HepG2 (cell line): ENCODE data around the gene H2AZ1. TPM values are rescaled to one million over a fixed set of nuclear protein-coding genes. Genes with fewer than 3 reads are reported as not detected.

Experiments used
- ADNP ChIP-seq: sonication (generic); formaldehyde crosslinking; IDR thresholded peaks from 2 replicates; pipeline ENCODE4 v1.4.0; 2020; ENCODE audit warnings: missing genetic modification reagents
- AKAP8 ChIP-seq: sonication (generic); formaldehyde crosslinking; IDR thresholded peaks from 2 replicates; pipeline ENCODE4 v1.5.1; 2020; ENCODE audit warnings: mild to moderate bottlenecking, missing genetic modification reagents
- HMGA1 ChIP-seq: sonication (generic); formaldehyde crosslinking; conservative IDR thresholded peaks from 2 replicates; pipeline ENCODE4 v1.4.0; 2020; ENCODE audit warnings: missing genetic modification reagents
- HOXA7 ChIP-seq: sonication (generic); formaldehyde crosslinking; IDR thresholded peaks from 2 replicates; pipeline ENCODE4 v1.8.1; 2022; ENCODE audit warnings: mild to moderate bottlenecking, missing genetic modification reagents, moderate library complexity
- ISX ChIP-seq: sonication (generic); formaldehyde crosslinking; conservative IDR thresholded peaks from 2 replicates; pipeline ENCODE4 v1.5.0; 2020; ENCODE audit warnings: missing genetic modification reagents
- NR2C2 ChIP-seq: sonication (generic); formaldehyde crosslinking; IDR thresholded peaks from 2 replicates; pipeline ENCODE4 v1.4.0; 2020; ENCODE audit warnings: missing genetic modification reagents, mild to moderate bottlenecking, moderate library complexity, borderline replicate concordance
- NR3C1 ChIP-seq: sonication (generic); formaldehyde crosslinking; IDR thresholded peaks from 2 replicates; pipeline ENCODE4 v1.4.0; 2020; ENCODE audit warnings: missing genetic modification reagents
- PHF20 ChIP-seq: sonication (generic); formaldehyde crosslinking; IDR thresholded peaks from 2 replicates; pipeline ENCODE4 v1.5.0; 2020; ENCODE audit warnings: mild to moderate bottlenecking, missing genetic modification reagents
- POGZ ChIP-seq: sonication (generic); formaldehyde crosslinking; IDR thresholded peaks from 2 replicates; pipeline ENCODE4 v1.4.0; 2020; ENCODE audit warnings: mild to moderate bottlenecking, missing genetic modification reagents
- RBM22 ChIP-seq: fragments of 200-400 bp; formaldehyde crosslinking; optimal IDR thresholded peaks from 2 replicates; pipeline ENCODE3; 2017; ENCODE audit warnings: mild to moderate bottlenecking, low read length, moderate library complexity
- SAP130 ChIP-seq: IDR thresholded peaks from 2 replicates; pipeline ENCODE4 v1.6.1; 2016; ENCODE audit warnings: low read depth
- SETDB1 ChIP-seq: sonication (generic); formaldehyde crosslinking; IDR thresholded peaks from 2 replicates; pipeline ENCODE4 v1.5.1; 2020; ENCODE audit warnings: missing genetic modification reagents, mild to moderate bottlenecking, borderline replicate concordance
- ZFP36 ChIP-seq: fragments of 150-350 bp; IDR thresholded peaks from 2 replicates; pipeline ENCODE4 v1.6.1; 2018; ENCODE audit warnings: borderline replicate concordance, low read length, low read depth; ENCODE audit not compliant: partially characterized antibody
- ZNF160 ChIP-seq: sonication (generic); formaldehyde crosslinking; IDR thresholded peaks from 2 replicates; pipeline ENCODE4 v1.8.0; 2022; ENCODE audit warnings: mild to moderate bottlenecking, inconsistent platforms, missing genetic modification reagents
- ZNF747 ChIP-seq: sonication (generic); formaldehyde crosslinking; IDR thresholded peaks from 2 replicates; pipeline ENCODE4 v1.8.1; 2023; ENCODE audit warnings: missing genetic modification reagents, mild to moderate bottlenecking, borderline replicate concordance
- polyA plus RNA-seq, 8 experiments: library from polyadenylated mRNA; depleted of rRNA in 3 of 8; stranded (reverse) in 7 of 8; unstranded in 1 of 8; fragments of >200 nt; fragmentation: Illumina TruSeq in 4 of 8; extraction: Trizol in 4 of 8; gene quantifications; 2 replicates each; pipeline versions ENCODE4 v1.2.1 to v1.2.3, GENCODE V29; 2011 to 2016; ENCODE audit warnings: low read depth in 4 of 8, missing spikeins in 1 of 8, mixed read lengths in 1 of 8; ENCODE audit not compliant: insufficient read depth in 1 of 8
- total RNA-seq, 5 experiments: library from RNA; depleted of rRNA; stranded (reverse); fragments of >200 nt; fragmentation: Illumina TruSeq; extraction: Trizol; gene quantifications; 2 replicates each; pipeline ENCODE4 v1.2.3, GENCODE V29; 2016; ENCODE audit warnings: low read depth in 1 of 5
- TF ChIP-seq, protein P1 (sequence below): sonication (generic); formaldehyde crosslinking; IDR thresholded peaks from 2 replicates; pipeline ENCODE4 v1.5.1; 2020; ENCODE audit warnings: mild to moderate bottlenecking, missing genetic modification reagents, borderline replicate concordance
- TF ChIP-seq, protein P2 (sequence below): sonication (generic); formaldehyde crosslinking; IDR thresholded peaks from 2 replicates; pipeline ENCODE4 v1.9.0; 2021; ENCODE audit warnings: missing genetic modification reagents, borderline replicate concordance
- TF ChIP-seq, protein P3 (sequence below): sonication (generic); formaldehyde crosslinking; conservative IDR thresholded peaks from 2 replicates; pipeline ENCODE4 v1.4.0; 2020; ENCODE audit warnings: missing genetic modification reagents

H2AZ1 gene
- total and polyA plus RNA-seq, 2 of the 13 experiments (the other 11 are each of a cell fraction or from before 2014, with no cell fraction given) = 301 to 574 TPM

DNA sequence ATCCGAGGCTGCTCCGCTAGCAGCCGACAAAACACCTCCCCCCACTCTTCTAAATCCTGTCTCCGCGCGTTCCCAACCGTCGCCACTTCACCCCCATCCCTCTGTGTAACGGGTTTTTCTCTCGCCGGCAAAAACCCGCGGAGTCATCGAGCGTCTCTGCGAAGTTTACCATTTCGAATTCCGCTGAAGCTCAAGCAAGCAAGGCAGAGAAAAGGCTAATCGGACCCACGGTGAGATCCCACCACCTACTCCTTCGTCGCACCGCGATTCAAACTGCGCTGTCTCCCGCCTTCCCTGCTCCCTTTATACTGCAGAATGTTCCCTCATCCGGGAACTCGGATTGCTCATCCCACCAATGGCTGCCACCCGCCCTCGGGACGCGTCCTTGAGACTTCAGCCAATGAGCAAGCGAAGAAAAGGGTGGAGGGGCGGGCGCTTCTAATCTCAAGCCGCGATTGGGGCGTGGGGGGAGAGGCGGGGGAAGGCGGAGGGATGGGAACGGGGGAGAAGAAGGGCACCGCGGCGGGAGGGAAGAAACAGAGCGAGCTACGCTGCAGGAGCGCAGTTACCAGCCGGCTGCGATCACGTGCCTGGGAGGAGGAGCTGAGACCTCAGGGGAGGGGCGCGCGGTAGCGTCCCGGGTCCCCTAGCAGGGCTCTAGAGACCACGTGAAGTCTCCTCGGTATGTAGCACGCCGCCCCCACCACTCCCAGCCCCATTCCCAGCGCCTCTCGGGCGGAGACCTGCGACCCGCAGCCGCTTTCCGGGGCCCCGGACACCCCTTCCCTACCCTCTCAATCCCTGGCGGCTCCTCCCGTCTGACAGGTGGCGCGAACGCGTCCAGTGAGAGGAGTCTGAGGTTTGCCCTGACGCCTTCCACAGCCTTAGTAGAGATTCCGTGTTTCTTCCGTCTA is at the start of gene H2AZ1 (continued):
- TF ChIP-seq, protein P1, sequence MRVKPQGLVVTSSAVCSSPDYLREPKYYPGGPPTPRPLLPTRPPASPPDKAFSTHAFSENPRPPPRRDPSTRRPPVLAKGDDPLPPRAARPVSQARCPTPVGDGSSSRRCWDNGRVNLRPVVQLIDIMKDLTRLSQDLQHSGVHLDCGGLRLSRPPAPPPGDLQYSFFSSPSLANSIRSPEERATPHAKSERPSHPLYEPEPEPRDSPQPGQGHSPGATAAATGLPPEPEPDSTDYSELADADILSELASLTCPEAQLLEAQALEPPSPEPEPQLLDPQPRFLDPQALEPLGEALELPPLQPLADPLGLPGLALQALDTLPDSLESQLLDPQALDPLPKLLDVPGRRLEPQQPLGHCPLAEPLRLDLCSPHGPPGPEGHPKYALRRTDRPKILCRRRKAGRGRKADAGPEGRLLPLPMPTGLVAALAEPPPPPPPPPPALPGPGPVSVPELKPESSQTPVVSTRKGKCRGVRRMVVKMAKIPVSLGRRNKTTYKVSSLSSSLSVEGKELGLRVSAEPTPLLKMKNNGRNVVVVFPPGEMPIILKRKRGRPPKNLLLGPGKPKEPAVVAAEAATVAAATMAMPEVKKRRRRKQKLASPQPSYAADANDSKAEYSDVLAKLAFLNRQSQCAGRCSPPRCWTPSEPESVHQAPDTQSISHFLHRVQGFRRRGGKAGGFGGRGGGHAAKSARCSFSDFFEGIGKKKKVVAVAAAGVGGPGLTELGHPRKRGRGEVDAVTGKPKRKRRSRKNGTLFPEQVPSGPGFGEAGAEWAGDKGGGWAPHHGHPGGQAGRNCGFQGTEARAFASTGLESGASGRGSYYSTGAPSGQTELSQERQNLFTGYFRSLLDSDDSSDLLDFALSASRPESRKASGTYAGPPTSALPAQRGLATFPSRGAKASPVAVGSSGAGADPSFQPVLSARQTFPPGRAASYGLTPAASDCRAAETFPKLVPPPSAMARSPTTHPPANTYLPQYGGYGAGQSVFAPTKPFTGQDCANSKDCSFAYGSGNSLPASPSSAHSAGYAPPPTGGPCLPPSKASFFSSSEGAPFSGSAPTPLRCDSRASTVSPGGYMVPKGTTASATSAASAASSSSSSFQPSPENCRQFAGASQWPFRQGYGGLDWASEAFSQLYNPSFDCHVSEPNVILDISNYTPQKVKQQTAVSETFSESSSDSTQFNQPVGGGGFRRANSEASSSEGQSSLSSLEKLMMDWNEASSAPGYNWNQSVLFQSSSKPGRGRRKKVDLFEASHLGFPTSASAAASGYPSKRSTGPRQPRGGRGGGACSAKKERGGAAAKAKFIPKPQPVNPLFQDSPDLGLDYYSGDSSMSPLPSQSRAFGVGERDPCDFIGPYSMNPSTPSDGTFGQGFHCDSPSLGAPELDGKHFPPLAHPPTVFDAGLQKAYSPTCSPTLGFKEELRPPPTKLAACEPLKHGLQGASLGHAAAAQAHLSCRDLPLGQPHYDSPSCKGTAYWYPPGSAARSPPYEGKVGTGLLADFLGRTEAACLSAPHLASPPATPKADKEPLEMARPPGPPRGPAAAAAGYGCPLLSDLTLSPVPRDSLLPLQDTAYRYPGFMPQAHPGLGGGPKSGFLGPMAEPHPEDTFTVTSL (CRISPR knock-in tag) = no peak
- TF ChIP-seq HMGA1 (CRISPR knock-in tag) = no peak
- TF ChIP-seq, protein P2, sequence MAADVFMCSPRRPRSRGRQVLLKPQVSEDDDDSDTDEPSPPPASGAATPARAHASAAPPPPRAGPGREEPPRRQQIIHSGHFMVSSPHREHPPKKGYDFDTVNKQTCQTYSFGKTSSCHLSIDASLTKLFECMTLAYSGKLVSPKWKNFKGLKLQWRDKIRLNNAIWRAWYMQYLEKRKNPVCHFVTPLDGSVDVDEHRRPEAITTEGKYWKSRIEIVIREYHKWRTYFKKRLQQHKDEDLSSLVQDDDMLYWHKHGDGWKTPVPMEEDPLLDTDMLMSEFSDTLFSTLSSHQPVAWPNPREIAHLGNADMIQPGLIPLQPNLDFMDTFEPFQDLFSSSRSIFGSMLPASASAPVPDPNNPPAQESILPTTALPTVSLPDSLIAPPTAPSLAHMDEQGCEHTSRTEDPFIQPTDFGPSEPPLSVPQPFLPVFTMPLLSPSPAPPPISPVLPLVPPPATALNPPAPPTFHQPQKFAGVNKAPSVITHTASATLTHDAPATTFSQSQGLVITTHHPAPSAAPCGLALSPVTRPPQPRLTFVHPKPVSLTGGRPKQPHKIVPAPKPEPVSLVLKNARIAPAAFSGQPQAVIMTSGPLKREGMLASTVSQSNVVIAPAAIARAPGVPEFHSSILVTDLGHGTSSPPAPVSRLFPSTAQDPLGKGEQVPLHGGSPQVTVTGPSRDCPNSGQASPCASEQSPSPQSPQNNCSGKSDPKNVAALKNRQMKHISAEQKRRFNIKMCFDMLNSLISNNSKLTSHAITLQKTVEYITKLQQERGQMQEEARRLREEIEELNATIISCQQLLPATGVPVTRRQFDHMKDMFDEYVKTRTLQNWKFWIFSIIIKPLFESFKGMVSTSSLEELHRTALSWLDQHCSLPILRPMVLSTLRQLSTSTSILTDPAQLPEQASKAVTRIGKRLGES (CRISPR knock-in tag) = no peak
- peak; percentile 69; the same call in 1 of the 2 replicates for TF ChIP-seq PHF20 (CRISPR knock-in tag)
- no peak for TF ChIP-seq ZFP36
- TF ChIP-seq HOXA7 (CRISPR knock-in tag) = no peak
- peak; percentile 92 for TF ChIP-seq POGZ (CRISPR knock-in tag)
- TF ChIP-seq SAP130 (CRISPR knock-in tag) = peak; percentile 81
- TF ChIP-seq ZNF160 (CRISPR knock-in tag) = 0 out of 2 replicates have a peak, but pooled peaks have one; percentile 9
- TF ChIP-seq AKAP8 (CRISPR knock-in tag) = no peak
- peak; percentile 50 for TF ChIP-seq ZNF747 (CRISPR knock-in tag)
- TF ChIP-seq ADNP (CRISPR knock-in tag) = no peak
- TF ChIP-seq RBM22 = no peak
- TF ChIP-seq, protein P3, sequence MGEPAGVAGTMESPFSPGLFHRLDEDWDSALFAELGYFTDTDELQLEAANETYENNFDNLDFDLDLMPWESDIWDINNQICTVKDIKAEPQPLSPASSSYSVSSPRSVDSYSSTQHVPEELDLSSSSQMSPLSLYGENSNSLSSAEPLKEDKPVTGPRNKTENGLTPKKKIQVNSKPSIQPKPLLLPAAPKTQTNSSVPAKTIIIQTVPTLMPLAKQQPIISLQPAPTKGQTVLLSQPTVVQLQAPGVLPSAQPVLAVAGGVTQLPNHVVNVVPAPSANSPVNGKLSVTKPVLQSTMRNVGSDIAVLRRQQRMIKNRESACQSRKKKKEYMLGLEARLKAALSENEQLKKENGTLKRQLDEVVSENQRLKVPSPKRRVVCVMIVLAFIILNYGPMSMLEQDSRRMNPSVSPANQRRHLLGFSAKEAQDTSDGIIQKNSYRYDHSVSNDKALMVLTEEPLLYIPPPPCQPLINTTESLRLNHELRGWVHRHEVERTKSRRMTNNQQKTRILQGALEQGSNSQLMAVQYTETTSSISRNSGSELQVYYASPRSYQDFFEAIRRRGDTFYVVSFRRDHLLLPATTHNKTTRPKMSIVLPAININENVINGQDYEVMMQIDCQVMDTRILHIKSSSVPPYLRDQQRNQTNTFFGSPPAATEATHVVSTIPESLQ = 0 out of 2 replicates have a peak, but pooled peaks have one; percentile 34
- no peak for TF ChIP-seq NR3C1 (CRISPR knock-in tag)
- peak; percentile 42; the same call in 1 of the 2 replicates for TF ChIP-seq NR2C2
- no peak for TF ChIP-seq ISX (CRISPR knock-in tag)
- TF ChIP-seq SETDB1 (CRISPR knock-in tag) = no peak
